RWPE1 (cell line): ENCODE results near the gene ECHS1.

Source experiments
- CTCF ChIA-PET: fragments of 350-600 bp; sonication (Branson Sonifier 250); formaldehyde crosslinking; extraction: SDS; loops from one replicate; lab custom pipeline; 2021; lab: Yijun Ruan, JAX
- POLR2A ChIA-PET: fragments of 400-600 bp; formaldehyde crosslinking; extraction: SDS; loops from one replicate; lab custom pipeline; 2020; ENCODE audit warnings: antibody characterized with exemption; ENCODE audit not compliant: low non-redundant PET; lab: Yijun Ruan, JAX
- DNase-seq: peaks from one replicate; pipeline ENCODE4 v3.0.0; 2012; ENCODE audit warnings: low spot score
- H3K27ac ChIP-seq: fragments of 450-650 bp; 2 replicates; pipeline ENCODE4 v1.5.1; 2017
- TF ChIP-seq, protein P1 (sequence below): fragments of 450-650 bp; conservative IDR thresholded peaks from 2 replicates; pipeline ENCODE4 v1.5.1; 2017; ENCODE audit warnings: low read depth, mild to moderate bottlenecking

ECHS1 gene

DNA sequence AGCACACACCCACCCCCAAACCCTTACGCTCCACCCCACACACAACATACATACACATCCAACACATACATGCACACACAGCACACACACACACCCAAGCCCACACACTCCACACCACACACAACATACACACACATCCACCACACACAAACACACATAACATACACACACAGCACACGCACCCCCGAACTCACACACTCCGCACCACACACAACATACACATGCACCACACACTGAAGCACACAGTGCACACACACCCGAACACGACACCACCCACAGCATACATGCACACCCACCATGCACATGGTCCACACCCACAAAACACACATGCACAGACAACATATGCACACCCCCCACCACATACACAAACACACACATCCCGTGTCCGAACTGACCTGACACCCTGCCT, 24.0 kb downstream of the ECHS1 start:
- CTCF ChIA-PET = no interaction called here
- POLR2A ChIA-PET = no interaction called here
- no peak overlapping the region for H3K27ac ChIP-seq
- DNase-seq = no peak
- TF ChIP-seq, protein P1, sequence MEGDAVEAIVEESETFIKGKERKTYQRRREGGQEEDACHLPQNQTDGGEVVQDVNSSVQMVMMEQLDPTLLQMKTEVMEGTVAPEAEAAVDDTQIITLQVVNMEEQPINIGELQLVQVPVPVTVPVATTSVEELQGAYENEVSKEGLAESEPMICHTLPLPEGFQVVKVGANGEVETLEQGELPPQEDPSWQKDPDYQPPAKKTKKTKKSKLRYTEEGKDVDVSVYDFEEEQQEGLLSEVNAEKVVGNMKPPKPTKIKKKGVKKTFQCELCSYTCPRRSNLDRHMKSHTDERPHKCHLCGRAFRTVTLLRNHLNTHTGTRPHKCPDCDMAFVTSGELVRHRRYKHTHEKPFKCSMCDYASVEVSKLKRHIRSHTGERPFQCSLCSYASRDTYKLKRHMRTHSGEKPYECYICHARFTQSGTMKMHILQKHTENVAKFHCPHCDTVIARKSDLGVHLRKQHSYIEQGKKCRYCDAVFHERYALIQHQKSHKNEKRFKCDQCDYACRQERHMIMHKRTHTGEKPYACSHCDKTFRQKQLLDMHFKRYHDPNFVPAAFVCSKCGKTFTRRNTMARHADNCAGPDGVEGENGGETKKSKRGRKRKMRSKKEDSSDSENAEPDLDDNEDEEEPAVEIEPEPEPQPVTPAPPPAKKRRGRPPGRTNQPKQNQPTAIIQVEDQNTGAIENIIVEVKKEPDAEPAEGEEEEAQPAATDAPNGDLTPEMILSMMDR = no peak

DNA sequence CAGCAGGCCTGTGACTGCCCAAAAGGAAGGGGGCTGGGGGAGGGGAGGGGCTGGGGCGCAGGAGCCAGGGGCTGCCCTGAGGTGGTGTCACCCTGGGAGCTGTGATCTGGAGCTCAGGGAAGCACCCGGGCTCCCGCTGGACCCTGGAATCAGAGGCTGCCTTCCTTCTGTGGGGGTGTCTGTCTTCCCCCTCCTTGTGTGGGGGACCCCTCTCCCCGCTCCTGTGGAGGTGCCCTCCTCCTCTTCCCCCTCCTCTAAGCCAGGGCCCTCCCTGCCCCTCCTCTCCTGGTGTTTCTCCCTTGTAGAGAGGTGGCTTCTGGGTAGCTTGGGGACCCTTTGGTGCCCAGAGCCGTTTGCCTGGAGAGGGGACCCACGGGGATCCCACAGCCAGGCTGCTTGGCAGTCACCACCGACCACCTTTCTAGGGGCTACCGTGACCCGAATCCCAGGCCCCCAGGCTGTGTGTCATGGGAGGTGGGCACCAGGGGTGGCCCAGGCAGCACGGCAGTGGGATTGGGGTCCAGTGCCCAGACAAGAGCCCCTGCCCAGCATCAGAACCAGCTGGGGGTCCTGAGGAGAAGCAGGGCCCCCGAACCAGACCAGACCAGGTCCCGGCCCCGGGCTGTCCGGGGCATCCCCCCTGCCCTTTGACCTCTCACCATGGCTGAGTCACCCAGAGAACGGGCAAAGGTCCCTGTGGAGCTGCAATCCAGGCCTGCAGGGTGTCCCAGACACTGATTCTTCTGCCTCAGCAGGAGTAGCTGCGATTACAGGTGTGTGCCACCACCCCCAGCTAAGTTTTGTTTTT, 25.2 kb downstream of the ECHS1 start:
- no peak overlapping the region for H3K27ac ChIP-seq
- no peak for DNase-seq
- ChIA-PET CTCF (interaction anchor here (2.6 kb wide), 1 partner anchor 18 kb away, joined by 11 read pairs; no protein-coding TSS in a partner anchor), POLR2A (interaction anchor here (0.7 to 1.1 kb wide), 2 partner anchors 8 to 11 kb away, joined by 3 read pairs; partner anchors contain the start of gene CALY)
- TF ChIP-seq, protein P1 = no peak

DNA sequence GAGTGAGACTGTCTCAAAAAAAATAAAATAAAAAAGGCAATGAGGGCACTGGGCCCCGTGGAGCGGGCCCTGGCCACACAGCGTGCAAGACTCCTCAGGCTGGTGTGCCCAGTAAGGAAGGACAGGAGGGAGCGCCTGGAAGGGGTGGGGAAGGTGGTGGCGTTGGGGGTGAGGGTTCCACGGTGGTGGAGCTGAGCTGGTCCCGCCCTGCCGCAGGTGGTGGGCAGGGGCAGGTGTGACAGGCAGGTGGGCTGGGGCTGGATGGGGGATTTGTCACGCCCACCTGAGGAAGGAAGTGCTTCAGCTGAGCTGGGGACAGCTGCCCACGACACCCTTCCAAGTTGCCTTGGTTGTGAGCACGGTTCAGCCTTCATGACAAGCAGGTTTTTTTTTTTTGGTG, 26.7 kb downstream of the ECHS1 start:
- TF ChIP-seq, protein P1 = no peak
- POLR2A ChIA-PET = no interaction called here

DNA sequence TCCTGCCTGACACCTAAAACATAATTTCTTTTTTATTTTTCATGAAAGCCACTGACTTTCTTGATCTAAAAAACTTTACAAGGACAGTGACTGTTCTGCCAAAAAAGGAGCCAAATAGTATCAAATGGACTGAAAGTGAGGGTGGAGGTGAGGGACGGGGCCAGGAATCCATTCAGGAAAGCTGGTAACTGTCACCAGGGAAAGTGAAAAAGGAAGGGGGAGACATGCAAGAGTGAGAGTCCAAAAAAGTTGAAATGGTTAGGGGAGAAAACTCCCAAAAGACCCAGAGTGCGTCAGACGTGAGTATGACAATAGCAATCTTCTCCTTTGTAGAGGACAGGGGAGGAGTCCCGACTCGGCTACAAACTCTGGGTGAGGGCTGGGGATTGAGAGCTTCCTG, 28.9 kb downstream of the ECHS1 start:
- CTCF ChIA-PET = no interaction called here
- POLR2A ChIA-PET = no interaction called here
- DNase-seq = no peak
- TF ChIP-seq, protein P1 = no peak
- no peak overlapping the region for H3K27ac ChIP-seq

More for the DNA sequence above, 26.7 kb downstream of the ECHS1 start:
- H3K27ac ChIP-seq = no peak overlapping the region
- DNase-seq = no peak
- CTCF ChIA-PET = interaction anchor here (2.6 kb wide), 1 partner anchor 17 kb away, joined by 11 read pairs; no protein-coding TSS in a partner anchor

DNA sequence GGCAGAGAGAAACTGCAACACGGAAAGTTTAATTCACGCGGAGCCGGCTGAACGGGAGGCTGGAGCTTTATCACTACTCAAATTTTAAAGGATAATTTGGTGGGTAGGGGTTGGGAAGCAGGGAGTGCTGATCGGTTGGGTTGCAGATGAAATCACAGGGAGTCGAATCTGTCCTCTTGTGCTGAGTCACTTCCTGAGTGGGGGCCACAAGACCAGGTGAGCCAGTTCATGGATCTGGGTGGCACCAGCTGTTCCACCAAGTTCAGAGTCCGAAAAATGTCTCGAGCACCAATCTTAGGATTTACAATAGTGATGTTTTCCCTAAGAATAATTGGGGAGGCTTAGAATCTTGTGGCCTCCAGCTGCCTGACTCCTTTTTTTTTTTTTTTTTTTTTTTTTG, 29.6 kb downstream of the ECHS1 start:
- no peak overlapping the region for H3K27ac ChIP-seq
- no peak for DNase-seq
- TF ChIP-seq, protein P1 = no peak
- ChIA-PET CTCF (interaction anchor here (0.6 kb wide), 1 partner anchor 13 kb away, joined by 3 read pairs; no protein-coding TSS in a partner anchor), POLR2A (no interaction called here)

DNA sequence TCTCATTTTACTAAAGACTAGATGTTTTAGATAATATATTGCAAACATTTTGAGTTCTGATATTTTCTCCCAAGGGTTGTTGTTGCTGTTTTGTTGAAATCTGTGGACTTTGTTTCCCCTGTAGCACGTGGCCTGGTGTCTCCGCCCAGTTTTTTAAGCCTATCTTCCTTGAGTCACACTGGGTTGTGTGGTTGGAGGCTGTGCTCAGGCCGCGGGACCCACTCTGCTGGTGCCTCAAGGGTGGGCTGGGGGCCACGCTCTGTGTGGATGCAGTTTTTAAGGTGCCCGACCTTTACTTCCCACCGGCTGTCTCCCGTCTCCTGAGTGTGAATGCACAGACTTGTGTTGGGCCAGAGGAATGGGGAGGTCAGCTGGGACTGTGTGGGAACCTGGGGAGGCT, 30.2 kb downstream of the ECHS1 start:
- DNase-seq = no peak
- CTCF ChIA-PET = interaction anchor here (0.6 kb wide), 1 partner anchor 13 kb away, joined by 3 read pairs; no protein-coding TSS in a partner anchor
- TF ChIP-seq, protein P1 = no peak
- POLR2A ChIA-PET = no interaction called here
- no peak overlapping the region for H3K27ac ChIP-seq
